Measurements from ENCODE around the gene GPX1. TPM values are rescaled to one million over a fixed set of nuclear protein-coding genes. Genes with fewer than 3 reads are reported as not detected.

The GPX1 gene
- total and polyA plus RNA-seq, 2 of the 8 experiments (the other 6 are each of a cell fraction or from before 2014, with no cell fraction given): 250 to 757 TPM

GRCh38 chr3:49397470-49397869 is 39.3 kb upstream of the GPX1 start:
- POLR2A ChIA-PET (ENCODE audit: partially characterized antibody): interaction anchor here (1.5 kb wide), 1 partner anchor 15 kb away, joined by 5 read pairs; the partner anchor contains the start of genes RHOA and TCTA
- TF ChIP-seq TCF12 (IDR thresholded peaks at IDR 0.05; ENCODE audit: low read depth, low read length): no peak
- TF ChIP-seq HDAC6 (IDR thresholded peaks at IDR 0.05; ENCODE audit: low read depth, low read length): no peak
- TF ChIP-seq SIN3A (conservative IDR thresholded peaks at IDR 0.05 in 1 of 2, IDR thresholded peaks at IDR 0.05 in 1 of 2; ENCODE audit: low read depth in 1 of 2, low read length in 2 of 2): no peak
- TF ChIP-seq ATF2 (IDR thresholded peaks at IDR 0.05; ENCODE audit: low read length): no peak
- TF ChIP-seq YY1 (IDR thresholded peaks at IDR 0.05; ENCODE audit: low read depth, low read length): peak; percentile 81; the same call in 1 of the 2 replicates
- peak; percentile 63 for TF ChIP-seq SIX5 (IDR thresholded peaks at IDR 0.05; ENCODE audit: low read depth, low read length)
- Histone ChIP-seq H3K9ac (replicated peaks in 1 of 4; ENCODE audit: extremely low read depth in 1 of 4, low read depth in 3 of 4, low read length in 3 of 4) (no peak overlapping the region), H3K56ac (replicated peaks; ENCODE audit: insufficient read length, low read depth, low read length) (no peak overlapping the region), H3K27me3 (replicated peaks in 1 of 4; ENCODE audit: control insufficient read depth in 3 of 4, extremely low read depth in 1 of 4, insufficient read depth in 3 of 4, low read length in 3 of 4) (no peaks in the 10 kb centered on the region), H2BK20ac (ENCODE audit: low read length) (no peak overlapping the region), H4K8ac (ENCODE audit: extremely low read depth, insufficient read depth, low read length) (no peak overlapping the region), H3K18ac (ENCODE audit: extremely low read depth, low read length) (no peak overlapping the region), H2BK120ac (replicated peaks; ENCODE audit: low read depth, low read length) (no peak overlapping the region), H3K4me2 (ENCODE audit: insufficient read depth in 1 of 2, low read depth in 2 of 2, low read length in 2 of 2) (no peak overlapping the region), H3K23me2 (ENCODE audit: low read depth, low read length) (no peaks in the 10 kb centered on the region), H3K4me3 (ENCODE audit: extremely low read depth in 1 of 4, insufficient read depth in 2 of 4, low read depth in 3 of 4, low read length in 4 of 4) (no peak overlapping the region), H3K79me2 (ENCODE audit: control insufficient read depth in 1 of 2, insufficient read depth in 2 of 2, low read length in 2 of 2) (peaks cover 35 to 91% of the 10 kb centered on the region in 2 experiments), H3K14ac (ENCODE audit: insufficient read length) (no peak overlapping the region), H4K20me1 (replicated peaks in 1 of 2; ENCODE audit: control insufficient read depth in 1 of 2, insufficient read depth in 2 of 2, low read length in 2 of 2) (peaks cover 8 to 26% of the 10 kb centered on the region in 2 experiments), H2BK15ac (ENCODE audit: low read length) (no peak overlapping the region), H3K79me1 (ENCODE audit: low read depth, low read length) (peaks cover 20% of the 10 kb centered on the region), H3K4me1 (replicated peaks in 1 of 4; ENCODE audit: control insufficient read depth in 3 of 4, insufficient read depth in 4 of 4, low read length in 3 of 4) (no peaks in the 10 kb centered on the region), H2AFZ (ENCODE audit: low read length) (no peak overlapping the region), H4K5ac (ENCODE audit: insufficient read length, low read depth, low read length) (no peak overlapping the region), H3K9me3 (ENCODE audit: insufficient read depth in 2 of 2, low read depth in 1 of 2, low read length in 1 of 2) (no peaks in the 10 kb centered on the region), H2BK12ac (ENCODE audit: low read depth, low read length) (no peak overlapping the region), H3K4ac (replicated peaks; ENCODE audit: insufficient read length, low read depth, low read length) (no peak overlapping the region), H4K91ac (replicated peaks; ENCODE audit: insufficient read length, low read length) (no peak overlapping the region), H2BK5ac (ENCODE audit: low read depth, low read length) (no peak overlapping the region), H3K36me3 (ENCODE audit: control insufficient read depth in 2 of 4, insufficient read depth in 4 of 4, low read length in 3 of 4) (no peaks in the 10 kb centered on the region; a peak in 2 of 8 replicates), H2AK5ac (ENCODE audit: low read depth, low read length) (no peak overlapping the region), H3K23ac (ENCODE audit: insufficient read length) (no peak overlapping the region), H3K27ac (ENCODE audit: low read depth, low read length) (no peak overlapping the region)
- no peak for DNase-seq (ENCODE audit: low read depth in 1 of 2, low spot score in 2 of 2)
- FAIRE-seq: peak; percentile 65
- 87% methylated on average over 4 of the region's 4 CpGs; no CpG with 5 or more reads in 1 of the 2 experiments for WGBS, 2 experiments (ENCODE audit: extremely low coverage in 1 of 2, insufficient coverage in 1 of 2, insufficient read length in 1 of 2, insufficient replicate concordance in 2 of 2, low coverage in 1 of 2, low lambda C conversion rate in 2 of 2, missing lambda C conversion rate in 1 of 2)
- CTCF ChIA-PET (ENCODE audit: partially characterized antibody): no interaction called here
